Smooth muscle cell (in vitro differentiated cells): ENCODE results near the gene NXF1. TPM values are rescaled to one million over a fixed set of nuclear protein-coding genes. Genes with fewer than 3 reads are reported as not detected.
A peak's percentile ranks its signal among the peaks of the same experiment; 100 is the strongest.
"Not testable (repeated sequence)": the region's sequence is repeated elsewhere in the genome, so short reads cannot be mapped to it uniquely, and the experiment has no call there.

Experiments
- DNase-seq: peaks from one replicate; lab custom pipeline; 2025; ENCODE audit not compliant: unreplicated experiment; lab: John Stamatoyannopoulos, UW
- H2AFZ ChIP-seq: fragments of 200-600 bp; sonication (generic); 2 replicates; pipeline ENCODE4 v1.6.0; 2016; ENCODE audit warnings: antibody characterized with exemption, low read depth, mild to moderate bottlenecking
- H3F3A ChIP-seq: fragments of 200-600 bp; sonication (generic); 2 replicates; pipeline ENCODE4 v1.6.0; 2017; ENCODE audit warnings: antibody characterized with exemption, low read depth
- H3K27ac ChIP-seq: fragments of 200-600 bp; sonication (generic); 2 replicates; pipeline ENCODE4 v1.5.1; 2016; ENCODE audit warnings: low read depth, mild to moderate bottlenecking
- H3K27me3 ChIP-seq: fragments of 200-600 bp; sonication (generic); 2 replicates; pipeline ENCODE4 v1.6.1; 2016; ENCODE audit warnings: low read depth, mild to moderate bottlenecking
- H3K36me3 ChIP-seq: fragments of 200-600 bp; sonication (generic); 2 replicates; pipeline ENCODE4 v1.5.1; 2016; ENCODE audit warnings: low read depth
- H3K4me1 ChIP-seq: fragments of 200-600 bp; sonication (generic); 2 replicates; pipeline ENCODE4 v1.5.1; 2016; ENCODE audit warnings: low read depth
- H3K4me2 ChIP-seq: fragments of 200-600 bp; sonication (generic); 2 replicates; pipeline ENCODE4 v1.6.0; 2016; ENCODE audit warnings: mild to moderate bottlenecking
- H3K4me3 ChIP-seq: fragments of 200-600 bp; sonication (generic); 2 replicates; pipeline ENCODE4 v1.5.1; 2016; ENCODE audit warnings: mild to moderate bottlenecking
- H3K79me2 ChIP-seq: fragments of 200-600 bp; sonication (generic); 2 replicates; pipeline ENCODE4 v1.6.0; 2016; ENCODE audit warnings: low read depth, mild to moderate bottlenecking
- H3K9ac ChIP-seq: fragments of 200-600 bp; sonication (generic); 2 replicates; pipeline ENCODE4 v1.6.0; 2016; ENCODE audit warnings: low read depth
- H3K9me3 ChIP-seq: fragments of 200-600 bp; sonication (generic); replicated peaks from 2 replicates; pipeline ENCODE4 v1.5.1; 2016; ENCODE audit warnings: low read depth
- H4K20me1 ChIP-seq: fragments of 200-600 bp; sonication (generic); 2 replicates; pipeline ENCODE4 v1.6.0; 2016; ENCODE audit warnings: low read depth
- WGBS: methylation state at CpG from one replicate; pipeline ENCODE4 v1.1.7; 2016; ENCODE audit warnings: low lambda C conversion rate; 5-methylcytosine and 5-hydroxymethylcytosine counted together
- polyA plus RNA-seq: library from polyadenylated mRNA; unstranded; fragments of >200 nt; fragmentation: Nextera tagmentation; extraction: Ambion mirVana; gene quantifications from 2 replicates; pipeline ENCODE4 v1.2.1, GENCODE V29; 2016
- total RNA-seq: library from RNA; depleted of rRNA; stranded (reverse); fragments of >200 nt; gene quantifications from 2 replicates; pipeline ENCODE4 v1.2.3, GENCODE V29; 2014
- TF ChIP-seq, protein P1 (sequence below): fragments of 200-600 bp; sonication (generic); IDR thresholded peaks from 2 replicates; pipeline ENCODE4 v1.5.1; 2017; ENCODE audit warnings: borderline replicate concordance, mild to moderate bottlenecking, antibody characterized with exemption; ENCODE audit not compliant: insufficient read depth, poor library complexity, severe bottlenecking

NXF1 gene
- total and polyA plus RNA-seq, 2 experiments from 2014 or later = 33.4 to 46.5 TPM

- Histone ChIP-seq H3K4me1 (peaks cover 11% of the 10 kb centered on the region), H2AFZ (peak overlapping the region; percentile 96), H3K9ac (peak overlapping the region; percentile 98), H3F3A (peaks cover 29% of the 10 kb centered on the region), H3K27ac (peak overlapping the region; percentile 100), H3K9me3 (no peaks in the 10 kb centered on the region), H3K36me3 (no peaks in the 10 kb centered on the region), H4K20me1 (no peaks in the 10 kb centered on the region), H3K79me2 (peaks cover 20% of the 10 kb centered on the region), H3K27me3 (no peaks in the 10 kb centered on the region), H3K4me2 (peak overlapping the region; percentile 91), H3K4me3 (peak overlapping the region; percentile 58)
- TF ChIP-seq, protein P1, sequence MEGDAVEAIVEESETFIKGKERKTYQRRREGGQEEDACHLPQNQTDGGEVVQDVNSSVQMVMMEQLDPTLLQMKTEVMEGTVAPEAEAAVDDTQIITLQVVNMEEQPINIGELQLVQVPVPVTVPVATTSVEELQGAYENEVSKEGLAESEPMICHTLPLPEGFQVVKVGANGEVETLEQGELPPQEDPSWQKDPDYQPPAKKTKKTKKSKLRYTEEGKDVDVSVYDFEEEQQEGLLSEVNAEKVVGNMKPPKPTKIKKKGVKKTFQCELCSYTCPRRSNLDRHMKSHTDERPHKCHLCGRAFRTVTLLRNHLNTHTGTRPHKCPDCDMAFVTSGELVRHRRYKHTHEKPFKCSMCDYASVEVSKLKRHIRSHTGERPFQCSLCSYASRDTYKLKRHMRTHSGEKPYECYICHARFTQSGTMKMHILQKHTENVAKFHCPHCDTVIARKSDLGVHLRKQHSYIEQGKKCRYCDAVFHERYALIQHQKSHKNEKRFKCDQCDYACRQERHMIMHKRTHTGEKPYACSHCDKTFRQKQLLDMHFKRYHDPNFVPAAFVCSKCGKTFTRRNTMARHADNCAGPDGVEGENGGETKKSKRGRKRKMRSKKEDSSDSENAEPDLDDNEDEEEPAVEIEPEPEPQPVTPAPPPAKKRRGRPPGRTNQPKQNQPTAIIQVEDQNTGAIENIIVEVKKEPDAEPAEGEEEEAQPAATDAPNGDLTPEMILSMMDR = no peak
- no peak for DNase-seq
- 4% methylated on average over 30 of the region's 30 CpGs for WGBS
Observed at GRCh38 chr11:62842171-62842741, 37.0 kb upstream of the NXF1 start.

GRCh38 chr11:62841361-62842170 lies 36.3 kb upstream of the NXF1 start:
- H3K4me3 ChIP-seq = peak overlapping the region; percentile 89
- no peaks in the 10 kb centered on the region for H4K20me1 ChIP-seq
- peak; percentile 54 for DNase-seq
- peak overlapping the region; percentile 91 for H3K4me2 ChIP-seq
- H3K36me3 ChIP-seq = no peaks in the 10 kb centered on the region
- TF ChIP-seq, protein P1 = no peak
- no peaks in the 10 kb centered on the region for H3K27me3 ChIP-seq
- peak overlapping the region; percentile 96 for H2AFZ ChIP-seq
- peak overlapping the region; percentile 98 for H3K9ac ChIP-seq
- under 1% methylated on average over 33 of the region's 33 CpGs for WGBS
- H3K79me2 ChIP-seq = peaks cover 26% of the 10 kb centered on the region
- peaks cover 11% of the 10 kb centered on the region for H3K4me1 ChIP-seq
- H3F3A ChIP-seq = peaks cover 29% of the 10 kb centered on the region
- H3K9me3 ChIP-seq = no peaks in the 10 kb centered on the region
- H3K27ac ChIP-seq = peak overlapping the region; percentile 100

DNA sequence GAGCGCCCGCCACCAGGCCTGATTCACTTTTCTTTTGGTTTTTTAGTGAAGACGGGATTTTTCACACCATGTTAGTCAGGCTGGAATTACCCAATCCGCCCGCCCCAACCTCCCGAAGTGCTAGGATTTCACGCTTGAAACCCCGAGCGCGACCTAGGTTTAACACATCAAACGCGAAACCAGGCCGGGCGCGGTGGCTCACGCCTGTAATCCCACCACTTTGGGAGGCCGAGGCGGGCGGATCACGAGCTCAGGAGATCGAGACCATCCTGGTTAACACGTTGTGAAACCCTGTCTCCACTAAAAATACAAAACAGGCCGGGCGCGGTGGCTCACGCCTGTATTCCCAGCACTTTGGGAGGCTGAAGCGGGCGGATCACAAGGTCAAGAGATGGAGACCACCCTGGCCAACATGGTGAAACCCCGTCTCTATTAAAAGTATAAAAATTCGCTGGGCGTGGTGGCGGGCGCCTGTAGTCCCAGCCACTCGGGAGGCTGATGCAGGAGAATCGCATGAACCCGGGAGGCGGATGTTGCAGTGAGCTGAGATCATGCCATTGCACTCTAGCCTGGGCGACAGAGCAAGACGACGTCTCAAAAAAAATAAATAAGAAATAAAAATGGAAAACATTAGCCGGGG lies 35.6 kb upstream of the NXF1 start:
- not testable (repeated sequence) for H2AFZ ChIP-seq, H4K20me1 ChIP-seq, H3K36me3 ChIP-seq, H3K27me3 ChIP-seq, H3K9me3 ChIP-seq
- Histone ChIP-seq H3K79me2 (peaks cover 26% of the 10 kb centered on the region), H3F3A (peaks cover 29% of the 10 kb centered on the region), H3K9ac (peak overlapping the region; percentile 96), H3K4me3 (peak overlapping the region; percentile 89), H3K27ac (peak overlapping the region; percentile 100), H3K4me2 (peak overlapping the region; percentile 87), H3K4me1 (peaks cover 11% of the 10 kb centered on the region)
- DNase-seq = peak; percentile 77
- WGBS = under 1% methylated on average over 41 of the region's 41 CpGs
